ENCODE data around the gene TMEM167B.

Gene TMEM167B

GRCh38 chr1:109075531-109076490, 14.8 kb upstream of the TMEM167B start, which contains the start of gene TAF13:
Gene TAF13, minus strand, starts transcription at chr1:109076003. Its CDS starts 56 bp downstream, at chr1:109075947.
- TF ChIP-seq, protein P1, sequence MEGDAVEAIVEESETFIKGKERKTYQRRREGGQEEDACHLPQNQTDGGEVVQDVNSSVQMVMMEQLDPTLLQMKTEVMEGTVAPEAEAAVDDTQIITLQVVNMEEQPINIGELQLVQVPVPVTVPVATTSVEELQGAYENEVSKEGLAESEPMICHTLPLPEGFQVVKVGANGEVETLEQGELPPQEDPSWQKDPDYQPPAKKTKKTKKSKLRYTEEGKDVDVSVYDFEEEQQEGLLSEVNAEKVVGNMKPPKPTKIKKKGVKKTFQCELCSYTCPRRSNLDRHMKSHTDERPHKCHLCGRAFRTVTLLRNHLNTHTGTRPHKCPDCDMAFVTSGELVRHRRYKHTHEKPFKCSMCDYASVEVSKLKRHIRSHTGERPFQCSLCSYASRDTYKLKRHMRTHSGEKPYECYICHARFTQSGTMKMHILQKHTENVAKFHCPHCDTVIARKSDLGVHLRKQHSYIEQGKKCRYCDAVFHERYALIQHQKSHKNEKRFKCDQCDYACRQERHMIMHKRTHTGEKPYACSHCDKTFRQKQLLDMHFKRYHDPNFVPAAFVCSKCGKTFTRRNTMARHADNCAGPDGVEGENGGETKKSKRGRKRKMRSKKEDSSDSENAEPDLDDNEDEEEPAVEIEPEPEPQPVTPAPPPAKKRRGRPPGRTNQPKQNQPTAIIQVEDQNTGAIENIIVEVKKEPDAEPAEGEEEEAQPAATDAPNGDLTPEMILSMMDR (IDR thresholded peaks at IDR 0.05; ENCODE audit: insufficient read depth, low read length, poor library complexity, severe bottlenecking) = no peak
- Histone ChIP-seq H3K4me3 (replicated peaks; ENCODE audit: low read depth, low read length) (peak within 1 kb of the TSS; percentile 97), H3K36me3 (ENCODE audit: control insufficient read depth, insufficient read depth, low read length) (no peaks in the 10 kb centered on the region; the same call in 1 of the 2 replicates), H3K27me3 (replicated peaks; ENCODE audit: control insufficient read depth, insufficient read depth, low read length) (no peaks in the 10 kb centered on the region)
- peak; percentile 91 for DNase-seq (ENCODE audit: extremely low read depth, insufficient read length)

DNA sequence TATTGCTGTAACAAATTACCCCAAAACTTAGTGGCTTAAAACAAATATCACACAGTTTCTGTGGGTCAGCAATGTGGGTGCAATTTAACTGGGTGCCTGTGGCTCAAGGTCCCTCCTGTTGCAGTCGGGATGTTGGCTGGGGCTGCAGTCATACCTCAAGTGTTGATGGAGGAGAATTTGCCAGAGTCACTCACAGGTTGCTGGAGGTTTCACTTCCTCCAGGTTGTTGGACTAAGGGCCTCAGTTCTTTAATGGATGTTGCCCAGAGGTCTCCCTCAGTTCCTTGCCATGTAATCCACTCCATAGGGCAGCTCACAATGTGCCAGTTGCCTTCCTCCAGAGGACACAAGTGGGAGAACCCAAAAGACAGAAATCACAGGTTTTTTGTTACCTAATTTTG, 12.2 kb upstream of the TMEM167B start:
- H3K36me3 ChIP-seq (ENCODE audit: control insufficient read depth, insufficient read depth, low read length) = no peaks in the 10 kb centered on the region; the same call in 1 of the 2 replicates
- no peaks in the 10 kb centered on the region for H3K27me3 ChIP-seq (replicated peaks; ENCODE audit: control insufficient read depth, insufficient read depth, low read length)
- TF ChIP-seq, protein P1 (IDR thresholded peaks at IDR 0.05; ENCODE audit: insufficient read depth, low read length, poor library complexity, severe bottlenecking) = no peak
- H3K4me3 ChIP-seq (replicated peaks; ENCODE audit: low read depth, low read length) = no peak overlapping the region
- no peak for DNase-seq (ENCODE audit: extremely low read depth, insufficient read length)

DNA sequence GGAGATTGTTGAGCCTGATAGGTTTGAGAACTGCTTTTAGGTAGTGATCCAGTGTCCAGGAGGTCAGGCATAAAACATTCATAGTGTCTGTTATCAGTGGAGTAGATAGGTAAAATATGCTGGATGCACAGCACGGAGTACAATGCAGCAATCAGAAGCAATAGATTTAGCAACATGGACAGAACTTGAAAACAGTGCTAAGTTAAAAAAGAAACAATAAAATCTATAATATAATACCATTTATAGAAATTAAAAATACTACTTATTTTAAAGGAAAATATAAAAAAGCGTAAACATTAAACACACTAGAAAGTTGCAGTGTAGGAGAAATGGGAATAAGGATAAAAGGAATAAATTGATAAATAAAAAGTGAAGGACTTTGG, 11.3 kb upstream of the TMEM167B start:
- Histone ChIP-seq H3K36me3 (ENCODE audit: control insufficient read depth, insufficient read depth, low read length) (no peaks in the 10 kb centered on the region), H3K4me3 (replicated peaks; ENCODE audit: low read depth, low read length) (no peak overlapping the region), H3K27me3 (replicated peaks; ENCODE audit: control insufficient read depth, insufficient read depth, low read length) (no peaks in the 10 kb centered on the region)
- no peak for DNase-seq (ENCODE audit: extremely low read depth, insufficient read length)
- TF ChIP-seq, protein P1 (IDR thresholded peaks at IDR 0.05; ENCODE audit: insufficient read depth, low read length, poor library complexity, severe bottlenecking) = no peak

DNA sequence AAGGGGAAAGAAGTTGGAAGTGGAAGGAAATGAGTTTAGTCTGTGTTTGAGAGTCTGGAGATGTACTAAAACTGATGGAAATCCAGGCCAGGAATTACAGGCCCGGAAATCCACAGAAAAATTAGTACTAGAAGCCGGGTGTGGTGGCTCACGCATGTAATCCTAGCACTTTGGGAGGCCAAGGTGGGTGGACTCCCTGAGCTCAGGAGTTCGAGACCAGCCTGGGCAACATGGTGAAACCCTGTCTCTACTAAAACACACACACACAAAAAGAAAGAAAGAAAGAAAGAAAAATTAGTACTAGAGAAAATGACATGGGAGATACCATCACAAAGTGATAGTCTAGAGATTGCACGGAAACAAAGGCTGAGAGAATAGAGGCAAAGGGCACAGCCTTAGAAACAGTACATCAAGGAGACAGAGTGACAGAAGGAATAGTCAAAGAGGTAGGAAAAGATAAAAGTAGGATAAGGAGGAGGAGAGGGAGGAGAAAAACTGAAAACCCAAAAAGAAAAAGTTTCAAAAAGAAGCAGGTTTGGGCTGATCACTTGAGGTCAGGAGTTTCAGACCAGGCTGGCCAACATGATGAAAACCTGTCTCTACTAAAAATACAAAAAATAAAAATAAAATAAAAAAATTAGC, 10.0 kb upstream of the TMEM167B start:
- no peaks in the 10 kb centered on the region for H3K36me3 ChIP-seq (ENCODE audit: control insufficient read depth, insufficient read depth, low read length)
- DNase-seq (ENCODE audit: extremely low read depth, insufficient read length) = no peak
- no peaks in the 10 kb centered on the region for H3K27me3 ChIP-seq (replicated peaks; ENCODE audit: control insufficient read depth, insufficient read depth, low read length)
- no peak overlapping the region for H3K4me3 ChIP-seq (replicated peaks; ENCODE audit: low read depth, low read length)
- TF ChIP-seq, protein P1 (IDR thresholded peaks at IDR 0.05; ENCODE audit: insufficient read depth, low read length, poor library complexity, severe bottlenecking) = no peak

GRCh38 chr1:109083501-109083900, 7.1 kb upstream of the TMEM167B start:
- no peaks in the 10 kb centered on the region for H3K36me3 ChIP-seq (ENCODE audit: control insufficient read depth, insufficient read depth, low read length)
- H3K4me3 ChIP-seq (replicated peaks; ENCODE audit: low read depth, low read length) = no peak overlapping the region
- no peak for DNase-seq (ENCODE audit: extremely low read depth, insufficient read length)
- no peaks in the 10 kb centered on the region for H3K27me3 ChIP-seq (replicated peaks; ENCODE audit: control insufficient read depth, insufficient read depth, low read length)
- TF ChIP-seq, protein P1 (IDR thresholded peaks at IDR 0.05; ENCODE audit: insufficient read depth, low read length, poor library complexity, severe bottlenecking) = no peak

All from GM06990 (cell line).